Gastroesophageal sphincter (tissue), 4 donors: ENCODE measurements around the gene ZXDA. TPM values are rescaled to one million over a fixed set of nuclear protein-coding genes. Genes with fewer than 3 reads are reported as not detected.
A peak's percentile ranks its signal among the peaks of the same experiment; 100 is the strongest.

Source experiments
- ATAC-seq: fragments of 150-250 bp; one replicate; pipeline ENCODE4 v1.9.1; 2016; ENCODE audit warnings: mild to moderate bottlenecking, moderate library complexity
- H3K27ac ChIP-seq, 4 donors: fragments of 200-600 bp; sonication (generic) in 3 of 4; 1 replicate in 3 of 4; 2 replicates in 1 of 4; pipeline ENCODE4 v1.5.1; 2016 to 2019
- H3K27me3 ChIP-seq: fragments of 200-600 bp; sonication (generic); one replicate; pipeline ENCODE4 v1.5.1; 2019
- H3K36me3 ChIP-seq, 2 donors: fragments of 200-600 bp; sonication (generic); one replicate each; pipeline ENCODE4 v1.5.1; 2019; ENCODE audit warnings: control low read depth in 1 of 2
- H3K4me1 ChIP-seq, 3 donors: fragments of 200-600 bp; sonication (generic); 1 replicate in 2 of 3; 2 replicates in 1 of 3; pipeline ENCODE4 v1.5.1; 2016 to 2019; ENCODE audit warnings: control low read depth in 2 of 3
- H3K4me3 ChIP-seq, 2 donors: fragments of 200-600 bp; sonication (generic); one replicate each; pipeline ENCODE4 v1.5.1; 2019; ENCODE audit warnings: mild to moderate bottlenecking in 1 of 2, moderate library complexity in 1 of 2
- H3K9me3 ChIP-seq, 3 donors: fragments of 200-600 bp; sonication (generic); one replicate each; pipeline ENCODE4 v1.5.1; 2017 to 2019; ENCODE audit warnings: control low read depth in 2 of 3
- EP300 ChIP-seq: sonication (generic); formaldehyde crosslinking; IDR thresholded peaks from one replicate; pipeline ENCODE4 v1.6.1; 2017; ENCODE audit warnings: antibody characterized with exemption, mild to moderate bottlenecking
- POLR2A ChIP-seq, 2 donors: fragments of 450-650 bp; IDR thresholded peaks; one replicate each; pipeline ENCODE4 v1.6.1; 2017; ENCODE audit warnings: antibody characterized with exemption in 2 of 2, mild to moderate bottlenecking in 2 of 2, moderate library complexity in 1 of 2
- POLR2AphosphoS5 ChIP-seq: sonication (generic); formaldehyde crosslinking; IDR thresholded peaks from one replicate; pipeline ENCODE4 v1.6.1; 2017; ENCODE audit warnings: antibody characterized with exemption
- WGBS, 2 donors: methylation state at CpG; one replicate each; pipeline ENCODE4 v1.1.5; 2018; ENCODE audit warnings: low coverage in 1 of 2; 5-methylcytosine and 5-hydroxymethylcytosine counted together
- total RNA-seq, 4 donors: library from RNA; depleted of rRNA; stranded (reverse); fragments of >200 nt; gene quantifications; one replicate each; pipeline ENCODE4 v1.1.0, GENCODE V29; 2016
- TF ChIP-seq, protein P1 (sequence below), 4 experiments: fragments of 200-600 bp in 2 of 4; fragments of 450-650 bp in 2 of 4; sonication (generic) in 1 of 4; IDR thresholded peaks; one replicate each; pipeline ENCODE4 v1.5.1; 2017 to 2019; ENCODE audit warnings: antibody characterized with exemption in 4 of 4, mild to moderate bottlenecking in 2 of 4, moderate library complexity in 2 of 4

ZXDA gene
- total RNA-seq, 4 donors from 2014 or later = 6.4 to 14.8 (median 9.6) TPM

GRCh38 chrX:57932266-57932665 is 22.0 kb upstream of the ZXDA start:
- H3K4me1 ChIP-seq = no peaks in the 10 kb centered on the region
- H3K27me3 ChIP-seq = no peaks in the 10 kb centered on the region
- no peak overlapping the region for H3K4me3 ChIP-seq
- ATAC-seq = no peak
- H3K9me3 ChIP-seq = no peaks in the 10 kb centered on the region
- no peaks in the 10 kb centered on the region for H3K36me3 ChIP-seq
- TF ChIP-seq POLR2A (IDR thresholded peaks at IDR 0.05) = no peak
- no peak for TF ChIP-seq EP300
- TF ChIP-seq POLR2AphosphoS5 = no peak
- TF ChIP-seq, protein P1, sequence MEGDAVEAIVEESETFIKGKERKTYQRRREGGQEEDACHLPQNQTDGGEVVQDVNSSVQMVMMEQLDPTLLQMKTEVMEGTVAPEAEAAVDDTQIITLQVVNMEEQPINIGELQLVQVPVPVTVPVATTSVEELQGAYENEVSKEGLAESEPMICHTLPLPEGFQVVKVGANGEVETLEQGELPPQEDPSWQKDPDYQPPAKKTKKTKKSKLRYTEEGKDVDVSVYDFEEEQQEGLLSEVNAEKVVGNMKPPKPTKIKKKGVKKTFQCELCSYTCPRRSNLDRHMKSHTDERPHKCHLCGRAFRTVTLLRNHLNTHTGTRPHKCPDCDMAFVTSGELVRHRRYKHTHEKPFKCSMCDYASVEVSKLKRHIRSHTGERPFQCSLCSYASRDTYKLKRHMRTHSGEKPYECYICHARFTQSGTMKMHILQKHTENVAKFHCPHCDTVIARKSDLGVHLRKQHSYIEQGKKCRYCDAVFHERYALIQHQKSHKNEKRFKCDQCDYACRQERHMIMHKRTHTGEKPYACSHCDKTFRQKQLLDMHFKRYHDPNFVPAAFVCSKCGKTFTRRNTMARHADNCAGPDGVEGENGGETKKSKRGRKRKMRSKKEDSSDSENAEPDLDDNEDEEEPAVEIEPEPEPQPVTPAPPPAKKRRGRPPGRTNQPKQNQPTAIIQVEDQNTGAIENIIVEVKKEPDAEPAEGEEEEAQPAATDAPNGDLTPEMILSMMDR (IDR thresholded peaks at IDR 0.05) = no peak
- 17% methylated on average over 1 of the region's 2 CpGs; no CpG with 5 or more reads in 1 of the 2 donors for WGBS, 2 donors
- H3K27ac ChIP-seq = no peak overlapping the region

DNA sequence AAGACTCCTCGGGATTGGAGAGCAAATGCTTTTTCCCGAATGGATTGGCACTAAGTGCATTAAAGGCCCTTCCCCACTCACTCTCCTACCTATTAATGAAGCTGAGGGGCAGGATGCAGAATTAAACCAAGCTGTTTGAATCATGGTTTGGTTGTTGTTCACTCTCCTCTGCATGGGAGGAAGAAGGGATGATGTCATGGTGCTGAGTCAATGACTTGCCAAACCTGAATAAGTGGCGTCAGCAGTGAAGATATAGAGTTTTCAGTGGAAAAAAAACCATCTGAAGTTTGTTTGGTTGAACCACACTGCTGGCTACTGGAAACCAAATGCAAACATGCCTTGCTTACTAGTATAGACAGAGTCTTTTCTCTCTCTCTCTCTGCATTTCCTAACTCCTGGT is 19.8 kb upstream of the ZXDA start:
- Histone ChIP-seq H3K36me3 (no peaks in the 10 kb centered on the region), H3K27ac (no peak overlapping the region), H3K27me3 (no peaks in the 10 kb centered on the region), H3K4me3 (no peak overlapping the region), H3K9me3 (no peaks in the 10 kb centered on the region), H3K4me1 (no peaks in the 10 kb centered on the region)
- WGBS, 2 donors = 25 to 43% methylated on average over 1 to 2 of the region's 3 CpGs
- TF ChIP-seq POLR2A (IDR thresholded peaks at IDR 0.05) (no peak), EP300 (no peak), POLR2AphosphoS5 (no peak)
- TF ChIP-seq, protein P1 (IDR thresholded peaks at IDR 0.05) = no peak
- ATAC-seq = no peak

DNA sequence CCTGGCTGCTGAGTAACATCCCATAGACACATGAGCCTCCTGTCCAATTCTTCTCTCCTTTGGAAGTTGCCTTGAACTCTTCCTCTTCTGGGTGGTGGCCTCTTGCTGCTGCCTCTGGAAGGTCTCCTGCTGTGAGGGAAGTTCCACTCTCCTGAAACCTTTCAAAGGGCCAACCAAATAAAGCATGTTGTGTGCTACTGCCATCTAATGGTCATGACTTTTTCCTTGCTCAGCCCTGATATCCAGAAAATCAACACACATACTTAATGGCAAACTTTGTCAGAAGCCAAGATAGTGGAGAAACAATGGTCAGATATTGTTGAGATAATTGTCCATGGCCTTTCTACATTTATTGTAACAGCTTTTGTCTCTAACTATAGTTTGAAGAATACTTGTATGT is 19.1 kb upstream of the ZXDA start:
- no peaks in the 10 kb centered on the region for H3K9me3 ChIP-seq
- no peaks in the 10 kb centered on the region for H3K36me3 ChIP-seq
- no peaks in the 10 kb centered on the region for H3K4me1 ChIP-seq
- H3K27me3 ChIP-seq = no peaks in the 10 kb centered on the region
- no peak overlapping the region for H3K4me3 ChIP-seq
- no peak for TF ChIP-seq POLR2A (IDR thresholded peaks at IDR 0.05)
- TF ChIP-seq, protein P1 (IDR thresholded peaks at IDR 0.05) = peak in 3 of 4 experiments; percentile 11 to 50 (median 34)
- no peak overlapping the region for H3K27ac ChIP-seq
- ATAC-seq = no peak

GRCh38 chrX:57925806-57926205 is 15.5 kb upstream of the ZXDA start:
- no peaks in the 10 kb centered on the region for H3K9me3 ChIP-seq
- H3K4me1 ChIP-seq = no peaks in the 10 kb centered on the region
- TF ChIP-seq POLR2AphosphoS5 (no peak), POLR2A (IDR thresholded peaks at IDR 0.05) (no peak), EP300 (no peak)
- TF ChIP-seq, protein P1 (IDR thresholded peaks at IDR 0.05) = no peak
- H3K36me3 ChIP-seq = no peaks in the 10 kb centered on the region
- no peak for ATAC-seq
- 0 to 20% methylated on average over 1 of the region's 2 CpGs for WGBS, 2 donors
- no peak overlapping the region for H3K27ac ChIP-seq
- no peaks in the 10 kb centered on the region for H3K27me3 ChIP-seq
- no peak overlapping the region for H3K4me3 ChIP-seq

- ATAC-seq = peak; percentile 37
- H3K36me3 ChIP-seq = no peaks in the 10 kb centered on the region
- no peak for TF ChIP-seq POLR2AphosphoS5
- TF ChIP-seq, protein P1 (IDR thresholded peaks at IDR 0.05) = peak; percentile 28 to 57 (median 38)
- TF ChIP-seq EP300 = no peak
- H3K4me3 ChIP-seq = peak overlapping the region in 1 of 2 donors; percentile 4
- WGBS, 2 donors = 40% methylated on average over 15 of the region's 19 CpGs; no CpG with 5 or more reads in 1 of the 2 donors
- no peak overlapping the region for H3K27ac ChIP-seq
- H3K27me3 ChIP-seq = no peaks in the 10 kb centered on the region
- H3K9me3 ChIP-seq = no peaks in the 10 kb centered on the region
- H3K4me1 ChIP-seq = no peaks in the 10 kb centered on the region
These were observed 8.6 kb upstream of the ZXDA start for GRCh38 chrX:57918750-57919436.
